Omental fat pad (tissue), 4 donors: ENCODE measurements around the gene CDK5RAP2. TPM values are rescaled to one million over a fixed set of nuclear protein-coding genes. Genes with fewer than 3 reads are reported as not detected.

Experiments
- ATAC-seq: fragments of 150-250 bp; one replicate; pipeline ENCODE4 v1.9.1; 2016; ENCODE audit warnings: mild to moderate bottlenecking, moderate library complexity; ENCODE audit not compliant: low FRiP score
- DNase-seq: peaks from one replicate; pipeline ENCODE4 v3.0.0-alpha.2; 2019; ENCODE audit warnings: low spot score
- CTCF ChIP-seq, 3 donors: fragments of 450-650 bp; IDR thresholded peaks; one replicate each; pipeline ENCODE4 v1.5.1; 2016 to 2017; ENCODE audit warnings: antibody characterized with exemption in 3 of 3, mild to moderate bottlenecking in 3 of 3, moderate library complexity in 2 of 3
- total RNA-seq, 4 donors: library from RNA; depleted of rRNA; stranded (reverse); fragments of >200 nt; gene quantifications; one replicate each; pipeline ENCODE4 v1.1.0, GENCODE V29; 2016

Gene CDK5RAP2
- total RNA-seq, 4 donors from 2014 or later, result 32.8 to 47.6 (median 39.4) TPM

DNA sequence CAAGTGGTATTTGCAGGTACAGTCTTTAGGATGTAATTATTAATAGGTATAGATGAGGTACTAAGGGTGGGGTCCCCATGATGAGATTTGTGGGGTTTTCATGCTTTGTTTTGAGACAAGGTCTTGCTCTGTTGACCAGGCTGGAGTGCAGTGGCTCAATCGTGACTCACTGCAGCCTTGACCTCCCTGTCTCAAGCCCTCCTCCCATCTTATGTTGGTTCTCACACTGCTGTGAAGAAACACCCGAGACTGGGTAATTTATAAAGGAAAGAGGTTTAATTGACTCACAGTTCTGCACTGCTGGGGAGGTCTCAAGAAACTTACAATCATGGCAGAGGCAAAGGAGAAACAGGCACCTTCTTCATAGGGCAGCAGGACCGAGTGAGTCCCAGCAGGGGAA is 217.5 kb downstream of the CDK5RAP2 start:
- no peak for TF ChIP-seq CTCF (IDR thresholded peaks at IDR 0.05)
- DNase-seq (no peak), ATAC-seq (peak; percentile 13)

- no peak for ATAC-seq
- no peak for TF ChIP-seq CTCF (IDR thresholded peaks at IDR 0.05)
- DNase-seq, result no peak
Observed at GRCh38 chr9:120361551-120361950, 218.4 kb downstream of the CDK5RAP2 start.

DNA sequence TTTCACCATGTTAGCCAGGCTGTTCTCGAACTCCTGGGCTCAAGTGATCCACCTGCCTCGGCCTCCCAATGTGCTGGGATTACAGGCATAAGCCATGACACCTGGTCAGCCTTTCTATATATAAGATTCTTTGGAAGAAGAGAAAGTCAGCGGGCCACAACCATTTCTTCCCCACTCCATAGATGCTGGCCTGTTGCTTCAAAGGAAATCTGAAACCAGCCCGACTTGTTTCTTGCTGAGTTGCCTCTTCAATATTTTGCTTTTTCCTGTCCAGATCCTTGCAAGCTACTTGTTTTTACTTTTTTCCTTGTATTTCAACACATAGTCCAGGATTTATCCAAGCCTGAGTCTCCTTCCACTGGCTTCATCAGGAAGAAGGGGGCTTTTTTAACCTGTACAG is 219.5 kb downstream of the CDK5RAP2 start:
- ATAC-seq, result no peak
- no peak for TF ChIP-seq CTCF (IDR thresholded peaks at IDR 0.05)
- DNase-seq, result no peak

DNA sequence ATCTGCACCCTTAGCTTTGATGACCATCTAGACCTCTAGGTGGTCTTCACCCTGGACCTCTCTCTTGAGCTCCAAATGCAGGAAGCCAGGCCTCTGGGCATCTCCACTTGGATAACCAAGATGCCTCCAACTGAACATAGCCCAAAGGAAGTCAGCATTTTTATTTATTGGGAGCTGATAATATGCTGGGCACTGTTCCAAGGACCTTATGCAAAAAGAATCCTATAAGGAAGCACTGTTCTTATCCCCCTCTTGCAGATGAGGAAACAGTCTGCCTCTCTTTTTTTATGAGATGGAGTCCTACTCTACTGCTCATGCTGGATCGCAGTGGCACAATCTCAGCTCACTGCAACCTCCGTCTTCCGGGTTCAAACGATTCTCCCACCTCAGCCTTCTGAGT is 219.9 kb downstream of the CDK5RAP2 start:
- ATAC-seq (no peak), DNase-seq (no peak)
- TF ChIP-seq CTCF (IDR thresholded peaks at IDR 0.05), result no peak

DNA sequence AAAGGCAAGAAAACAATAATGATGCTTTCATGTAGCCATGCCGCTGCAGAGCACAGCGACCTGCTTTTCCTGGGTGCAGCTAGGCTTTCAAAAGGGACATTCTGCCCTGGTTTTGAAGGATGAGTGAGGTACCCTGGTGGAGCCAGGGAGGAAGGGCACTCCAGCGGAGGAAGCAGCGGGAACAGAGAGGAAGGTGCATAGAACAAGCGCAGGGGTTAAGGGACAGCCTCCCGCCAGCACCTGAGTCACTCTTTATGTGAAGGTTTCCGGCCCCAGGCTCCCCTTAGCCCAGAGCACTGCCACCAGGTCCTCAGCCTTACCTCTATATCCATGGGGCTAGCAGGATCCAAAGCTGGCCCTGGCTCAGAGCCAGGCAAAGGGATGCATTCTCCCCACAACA is 221.1 kb downstream of the CDK5RAP2 start:
- DNase-seq (no peak), ATAC-seq (no peak)
- no peak for TF ChIP-seq CTCF (IDR thresholded peaks at IDR 0.05)

DNA sequence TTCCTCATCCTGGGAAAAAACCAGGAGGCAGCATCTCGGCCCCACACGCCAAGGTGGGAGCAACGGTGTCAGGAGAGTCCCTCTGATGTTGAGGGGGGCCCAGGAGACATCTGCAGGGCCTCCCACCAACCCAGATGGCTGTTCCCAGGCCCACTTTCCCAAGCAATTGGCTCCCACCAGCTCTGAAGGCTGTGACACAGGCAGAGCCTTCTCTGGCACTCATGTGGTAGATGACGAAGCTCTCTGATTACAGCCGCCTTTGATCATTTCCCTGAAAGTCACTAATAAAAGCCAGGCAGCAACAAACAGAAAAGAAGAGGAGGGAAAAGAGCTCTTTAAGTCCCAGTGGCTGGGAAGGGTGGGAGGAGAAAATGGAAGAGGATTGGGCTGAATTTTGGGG is 226.5 kb downstream of the CDK5RAP2 start:
- TF ChIP-seq CTCF (IDR thresholded peaks at IDR 0.05), result no peak
- DNase-seq (no peak), ATAC-seq (no peak)

DNA sequence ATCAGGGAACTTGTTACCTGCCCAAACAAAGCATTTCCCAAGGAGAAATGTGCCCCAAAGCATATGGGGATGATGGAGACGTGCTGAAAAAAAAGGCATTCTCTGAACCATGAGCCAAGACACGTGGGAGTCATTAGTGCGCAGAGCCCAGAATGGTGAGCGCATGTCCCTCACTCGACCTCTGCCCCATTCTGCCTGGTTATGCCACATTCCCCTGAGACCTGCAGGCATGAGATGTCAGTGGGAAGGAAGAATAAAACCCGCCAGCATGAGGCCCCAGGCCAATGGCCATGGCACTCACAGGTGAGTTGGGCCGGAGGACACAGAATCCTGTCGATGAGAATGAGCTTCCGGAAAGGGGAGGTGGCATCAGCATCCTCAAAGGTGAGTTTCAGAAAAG is 228.9 kb downstream of the CDK5RAP2 start:
- no peak for TF ChIP-seq CTCF (IDR thresholded peaks at IDR 0.05)
- ATAC-seq (no peak), DNase-seq (no peak)
